Measurements from ENCODE around the gene ANKS1B.

The ANKS1B gene

DNA sequence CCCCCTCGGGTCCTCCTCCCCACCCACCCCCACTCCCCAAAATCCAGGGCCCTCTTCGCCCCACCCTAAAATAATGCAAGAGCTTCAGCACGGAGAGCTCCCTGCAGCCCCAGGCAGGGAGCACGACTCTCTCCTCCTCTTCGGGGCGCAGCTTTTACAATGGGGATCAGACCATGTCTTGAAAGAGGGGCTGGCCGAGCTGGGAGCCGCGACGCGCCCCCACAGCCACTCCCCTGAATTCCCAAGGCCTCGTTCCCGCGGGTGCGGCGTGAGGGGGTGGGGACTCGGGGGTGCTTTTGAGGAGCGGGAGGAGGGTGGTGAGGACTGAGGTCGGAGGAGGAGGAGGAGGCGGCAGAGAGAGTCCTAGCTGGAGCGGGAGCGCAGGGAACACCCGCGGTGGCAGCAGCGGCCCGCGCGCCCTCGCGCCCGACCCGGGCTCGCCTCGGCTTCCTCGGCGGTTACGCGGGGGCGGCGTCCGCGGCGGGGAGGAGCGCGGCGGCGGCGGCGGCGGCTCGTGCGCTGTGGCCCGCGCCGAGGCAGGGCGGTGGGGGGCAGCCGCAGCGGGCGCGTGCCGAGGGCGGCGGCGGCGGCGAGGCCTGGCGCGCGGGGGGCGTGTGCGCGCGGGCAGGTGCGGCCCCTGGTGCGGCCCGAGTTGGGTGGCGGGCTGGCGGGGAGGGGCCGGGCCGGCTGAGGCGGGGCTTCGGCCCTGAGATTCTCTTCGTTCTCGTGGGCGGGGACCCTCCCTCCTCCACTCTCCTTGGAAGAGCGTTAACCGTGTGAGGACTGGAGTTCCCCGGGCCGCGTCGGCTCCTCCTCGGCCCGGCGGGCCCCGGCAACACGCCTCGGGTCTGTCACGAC lies at the start of gene ANKS1B:
Gene ANKS1B, minus strand, starts transcription at position 666 of the 858 bp plus-strand sequence. CDS start 699 bp downstream, outside the sequence.
- no peak for TF ChIP-seq GATA3 (IDR thresholded peaks at IDR 0.05; ENCODE audit: low read depth, low read length)
- TF ChIP-seq GATA2 (IDR thresholded peaks at IDR 0.05; ENCODE audit: low read depth, low read length), result no peak

DNA sequence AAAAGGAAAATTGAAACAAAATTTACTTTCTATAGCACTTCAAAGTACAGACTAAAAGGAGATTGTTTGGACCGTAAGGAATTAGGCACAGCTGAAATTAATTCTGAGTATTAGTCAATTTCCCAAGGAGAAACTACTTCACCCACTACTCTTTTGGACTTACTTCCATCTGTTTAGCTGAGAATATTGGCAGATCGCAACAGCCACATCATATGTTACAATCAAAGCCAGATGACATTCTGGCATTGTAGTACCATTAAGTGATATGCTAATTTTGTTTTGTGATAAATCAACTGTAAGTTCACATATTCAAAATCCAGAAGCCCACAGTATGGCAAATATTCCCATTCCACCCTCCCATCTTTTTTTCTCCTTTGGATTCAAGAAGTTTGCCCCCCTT lies 47.1 kb upstream of the ANKS1B start:
- TF ChIP-seq GATA3 (IDR thresholded peaks at IDR 0.05; ENCODE audit: low read depth, low read length), result no peak
- TF ChIP-seq GATA2 (IDR thresholded peaks at IDR 0.05; ENCODE audit: low read depth, low read length), result no peak

DNA sequence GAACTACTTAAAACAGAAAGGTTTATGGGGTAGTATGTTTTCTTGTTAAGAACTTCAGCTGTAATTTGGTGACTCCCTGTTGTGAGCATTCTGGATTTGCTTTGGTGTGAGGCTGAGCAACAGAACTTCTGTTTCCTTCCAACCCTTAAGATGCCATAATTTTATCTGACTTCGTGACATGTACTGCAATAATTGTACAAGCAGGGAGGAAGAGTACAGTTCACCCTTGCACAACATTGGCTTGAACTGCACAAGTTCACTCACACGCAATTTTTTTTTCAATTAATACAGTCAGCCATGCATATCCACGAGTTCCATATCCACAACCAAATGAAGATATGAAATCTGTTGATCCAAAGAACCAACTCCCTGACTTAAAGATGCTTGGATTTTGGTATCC lies 42.9 kb upstream of the ANKS1B start:
- TF ChIP-seq GATA2 (IDR thresholded peaks at IDR 0.05; ENCODE audit: low read depth, low read length) (no peak), GATA3 (IDR thresholded peaks at IDR 0.05; ENCODE audit: low read depth, low read length) (no peak)

DNA sequence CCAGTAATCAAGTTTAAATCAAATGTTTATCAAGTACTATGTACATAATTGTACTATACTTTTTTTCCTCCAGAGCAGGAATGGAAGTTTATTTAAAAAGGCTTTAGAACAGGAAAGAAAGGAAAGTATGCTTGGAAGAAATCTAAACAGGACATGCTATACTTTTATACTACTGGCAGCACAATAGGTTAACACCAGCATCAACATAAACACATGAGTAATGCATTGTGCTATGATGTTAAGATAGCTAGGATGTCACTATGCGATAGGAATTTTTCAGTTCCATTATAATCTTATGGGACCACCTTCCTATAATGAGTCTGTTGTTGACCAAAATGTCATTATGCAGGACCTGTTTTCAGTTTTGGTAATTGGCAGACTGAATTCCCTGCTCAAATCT lies 41.5 kb upstream of the ANKS1B start:
- TF ChIP-seq GATA3 (IDR thresholded peaks at IDR 0.05; ENCODE audit: low read depth, low read length) (no peak), GATA2 (IDR thresholded peaks at IDR 0.05; ENCODE audit: low read depth, low read length) (no peak)

DNA sequence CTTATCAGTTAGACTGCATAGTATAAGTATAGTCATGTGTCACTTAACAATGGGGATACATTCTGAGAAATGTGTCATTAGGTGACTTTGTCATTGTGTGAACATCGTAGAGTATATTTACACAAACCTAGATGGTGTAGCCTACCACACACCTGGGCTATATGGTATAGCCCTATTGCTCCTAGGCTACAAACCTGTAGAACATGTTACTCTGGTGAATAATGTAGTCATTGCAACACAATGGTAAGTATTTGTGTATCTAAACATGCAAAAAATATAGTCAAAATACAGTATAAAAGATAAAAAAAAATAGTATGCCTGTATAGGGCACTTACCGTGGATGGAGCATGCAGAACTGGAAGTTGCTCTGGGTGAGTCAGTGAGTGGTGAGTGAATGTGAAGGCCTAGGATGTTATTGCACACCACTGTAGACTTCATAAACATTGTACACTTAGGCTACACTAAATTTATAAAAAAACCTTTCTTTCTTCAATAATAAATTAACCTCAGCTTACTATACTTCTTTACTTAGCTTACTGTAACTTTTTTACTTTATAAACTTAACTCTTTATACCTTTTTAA lies 40.3 kb upstream of the ANKS1B start:
- TF ChIP-seq GATA2 (IDR thresholded peaks at IDR 0.05; ENCODE audit: low read depth, low read length) (no peak), GATA3 (IDR thresholded peaks at IDR 0.05; ENCODE audit: low read depth, low read length) (no peak)

DNA sequence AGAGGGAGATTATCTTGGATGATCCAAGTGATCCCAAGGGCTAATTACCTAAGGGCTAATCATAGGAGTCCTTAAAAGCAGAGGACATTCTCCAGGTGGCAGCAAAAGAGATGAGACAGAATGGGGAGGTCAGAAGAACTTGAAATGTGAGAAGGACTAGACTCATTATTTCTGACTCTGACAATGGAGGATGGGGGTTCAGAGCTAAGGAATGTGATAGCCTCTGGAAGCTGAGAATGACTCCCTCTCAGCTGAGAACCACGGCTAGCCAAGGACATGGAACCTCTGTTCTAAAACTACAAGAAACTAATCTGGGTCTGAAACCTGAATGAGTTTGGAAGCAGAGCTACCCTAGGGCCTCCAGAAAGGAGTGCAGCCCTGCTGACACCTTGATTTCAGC lies 35.6 kb upstream of the ANKS1B start:
- TF ChIP-seq GATA2 (IDR thresholded peaks at IDR 0.05; ENCODE audit: low read depth, low read length) (no peak), GATA3 (IDR thresholded peaks at IDR 0.05; ENCODE audit: low read depth, low read length) (no peak)

DNA sequence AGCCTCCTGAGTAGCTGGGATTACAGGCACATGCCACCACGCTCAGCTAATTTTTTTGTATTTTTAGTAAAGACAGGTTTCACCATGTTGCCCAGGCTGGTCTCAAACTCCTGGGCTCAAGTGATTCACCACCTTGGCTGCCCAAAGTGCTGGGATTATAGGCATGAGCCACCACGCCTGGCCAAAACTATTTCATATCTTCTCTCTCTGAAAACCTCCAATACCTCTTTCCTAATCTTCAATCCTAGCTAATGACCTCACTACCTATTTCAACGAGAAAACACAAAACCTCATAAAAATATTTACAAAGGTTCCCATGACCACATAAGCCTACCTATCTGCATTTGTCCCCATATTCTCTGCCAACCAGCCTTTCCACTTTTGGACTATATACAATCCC lies 32.3 kb upstream of the ANKS1B start:
- TF ChIP-seq GATA2 (IDR thresholded peaks at IDR 0.05; ENCODE audit: low read depth, low read length), result no peak
- TF ChIP-seq GATA3 (IDR thresholded peaks at IDR 0.05; ENCODE audit: low read depth, low read length), result no peak

DNA sequence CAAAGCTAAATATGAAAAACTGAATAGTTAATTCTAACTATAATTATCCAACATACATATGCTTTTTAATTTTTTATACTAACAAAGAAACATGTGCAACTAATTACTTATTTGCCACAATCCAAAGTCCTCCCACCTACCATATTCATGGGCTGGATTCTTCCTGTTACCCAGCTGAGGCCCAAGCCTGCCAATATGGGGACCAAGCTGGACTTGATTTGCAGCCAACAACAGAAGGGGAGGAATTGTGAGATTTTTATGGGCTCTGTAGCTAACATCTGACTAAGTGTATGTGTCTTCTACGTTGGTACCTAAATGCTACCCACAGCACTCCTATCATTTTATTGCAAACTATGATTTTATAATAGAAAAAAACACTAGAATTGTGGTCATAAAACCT lies 13.1 kb upstream of the ANKS1B start:
- TF ChIP-seq GATA3 (IDR thresholded peaks at IDR 0.05; ENCODE audit: low read depth, low read length), result no peak

DNA sequence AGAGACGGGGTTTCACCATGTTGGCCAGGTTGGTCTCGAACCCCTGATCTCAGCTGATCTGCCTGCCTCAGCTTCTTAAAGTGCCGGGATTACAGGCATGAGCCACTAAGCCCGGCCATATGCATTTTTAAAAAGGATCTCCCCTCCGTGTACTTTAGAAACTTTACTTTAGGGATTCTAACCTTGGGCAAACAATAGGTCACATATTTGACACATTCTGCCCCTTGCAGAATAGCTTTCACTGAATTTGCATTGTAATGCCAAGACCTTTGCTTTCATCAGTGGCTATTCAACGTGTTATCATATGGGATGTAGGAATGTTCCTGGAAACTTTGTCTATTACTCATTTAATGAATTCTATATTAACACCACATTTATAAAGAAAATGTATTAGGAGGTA lies 11.4 kb upstream of the ANKS1B start:
- no peak for TF ChIP-seq GATA2 (IDR thresholded peaks at IDR 0.05; ENCODE audit: low read depth, low read length)
- TF ChIP-seq GATA3 (IDR thresholded peaks at IDR 0.05; ENCODE audit: low read depth, low read length), result no peak

DNA sequence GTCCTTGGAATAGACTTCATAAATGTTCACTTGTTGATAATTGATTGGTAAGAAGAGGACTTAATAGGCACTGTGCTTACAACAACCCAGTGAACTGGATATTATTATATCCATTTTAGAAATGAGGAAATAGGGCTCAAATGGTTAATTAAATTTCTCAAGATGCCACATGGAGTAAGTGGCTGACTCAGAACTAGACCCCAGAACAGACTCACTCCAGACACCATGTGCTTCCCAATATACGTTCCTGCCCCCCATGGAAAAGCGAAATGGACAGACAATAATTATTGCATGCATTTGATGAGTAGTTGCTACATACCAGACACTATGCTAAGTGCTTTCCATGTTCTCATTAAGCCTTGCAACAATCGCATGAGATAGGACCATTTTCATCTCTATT lies 895 bp upstream of the ANKS1B start:
- TF ChIP-seq GATA3 (IDR thresholded peaks at IDR 0.05; ENCODE audit: low read depth, low read length) (no peak), GATA2 (IDR thresholded peaks at IDR 0.05; ENCODE audit: low read depth, low read length) (no peak)

DNA sequence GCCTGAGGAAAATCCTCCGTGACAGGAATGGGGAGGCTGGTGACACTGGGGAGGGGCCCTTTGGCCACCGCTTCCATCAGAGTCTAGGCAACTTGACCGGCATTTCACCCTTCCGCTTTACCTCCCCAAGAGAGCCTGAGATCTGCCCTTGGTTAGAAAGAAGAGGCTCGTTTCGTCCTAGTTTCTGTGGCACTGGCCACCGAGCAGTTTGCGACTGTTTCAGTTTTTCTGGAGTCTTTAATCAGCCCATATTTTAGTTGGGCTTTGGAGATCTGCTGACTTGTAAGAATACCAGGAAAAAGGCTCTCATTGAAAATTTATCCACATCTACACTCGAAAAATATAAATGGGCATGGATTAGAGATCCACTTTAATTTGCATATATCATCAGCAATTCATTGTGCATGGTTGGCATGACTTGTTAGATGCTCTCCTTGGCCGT lies 414 bp upstream of the ANKS1B start:
- TF ChIP-seq GATA2 (IDR thresholded peaks at IDR 0.05; ENCODE audit: low read depth, low read length), result no peak
- TF ChIP-seq GATA3 (IDR thresholded peaks at IDR 0.05; ENCODE audit: low read depth, low read length), result no peak

DNA sequence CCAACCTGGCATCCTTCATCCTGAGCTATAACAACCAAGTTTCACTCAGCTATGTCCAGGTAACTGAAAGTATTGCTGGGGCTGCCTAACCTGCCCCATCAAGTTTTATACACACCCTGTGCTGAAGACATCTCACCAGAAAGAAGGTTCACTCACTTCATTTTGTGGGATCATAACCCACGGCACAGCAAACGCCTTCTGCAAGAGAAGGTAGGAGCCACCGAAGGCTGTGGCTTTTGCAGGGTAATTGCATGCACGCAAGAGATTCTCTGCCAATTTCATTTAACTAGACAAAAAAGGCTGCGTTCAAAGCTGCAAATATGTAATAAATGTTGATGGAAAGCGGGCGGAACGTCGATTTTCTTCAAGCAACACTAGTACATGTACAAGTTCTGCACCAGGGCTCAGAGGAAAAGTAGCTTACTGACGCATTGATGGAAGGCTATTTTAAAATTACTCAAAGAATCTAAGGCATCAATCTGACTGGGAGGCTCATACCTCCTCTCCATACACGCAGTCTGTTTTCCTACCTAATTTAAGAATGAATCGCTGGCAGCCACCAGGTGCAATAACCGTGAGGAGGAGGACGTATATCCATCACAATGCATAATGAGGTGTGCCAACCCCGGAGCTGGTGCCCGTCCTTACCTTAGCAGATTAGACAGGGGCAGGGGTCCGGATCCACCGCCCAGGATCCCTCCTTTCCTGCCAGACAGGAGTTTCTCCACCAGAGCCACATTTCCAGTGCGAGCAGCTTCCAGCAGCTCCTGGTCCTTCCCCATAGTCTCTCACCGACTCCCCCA lies 1.1 kb downstream of the ANKS1B start:
- no peak for TF ChIP-seq GATA2 (IDR thresholded peaks at IDR 0.05; ENCODE audit: low read depth, low read length)
- TF ChIP-seq GATA3 (IDR thresholded peaks at IDR 0.05; ENCODE audit: low read depth, low read length), result no peak

DNA sequence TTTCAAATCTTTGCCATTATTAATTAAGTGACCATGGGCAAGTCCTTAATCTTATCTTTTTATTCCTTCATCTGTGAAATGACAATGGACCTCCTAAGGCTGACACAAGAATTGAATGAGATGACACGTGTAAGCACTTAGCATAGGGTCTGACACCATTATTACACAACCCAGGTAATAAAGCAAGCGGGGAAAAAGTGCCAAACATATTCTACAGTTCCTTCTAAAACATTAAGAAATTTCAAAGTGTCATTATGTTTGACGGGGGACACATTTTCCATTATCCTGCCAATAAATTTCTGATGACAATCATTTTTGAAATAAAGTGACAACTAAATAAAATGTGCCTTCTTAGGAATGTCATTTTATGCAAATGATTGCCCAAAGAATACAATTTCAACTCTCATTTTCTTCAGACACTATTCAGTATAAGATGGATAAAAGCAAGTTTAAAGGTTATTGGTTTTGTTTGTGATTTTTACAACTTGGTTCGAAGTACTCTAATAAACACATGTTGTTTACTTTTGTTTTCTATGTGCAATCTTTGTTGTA lies 3.0 kb downstream of the ANKS1B start:
- TF ChIP-seq GATA2 (IDR thresholded peaks at IDR 0.05; ENCODE audit: low read depth, low read length) (no peak), GATA3 (IDR thresholded peaks at IDR 0.05; ENCODE audit: low read depth, low read length) (no peak)

DNA sequence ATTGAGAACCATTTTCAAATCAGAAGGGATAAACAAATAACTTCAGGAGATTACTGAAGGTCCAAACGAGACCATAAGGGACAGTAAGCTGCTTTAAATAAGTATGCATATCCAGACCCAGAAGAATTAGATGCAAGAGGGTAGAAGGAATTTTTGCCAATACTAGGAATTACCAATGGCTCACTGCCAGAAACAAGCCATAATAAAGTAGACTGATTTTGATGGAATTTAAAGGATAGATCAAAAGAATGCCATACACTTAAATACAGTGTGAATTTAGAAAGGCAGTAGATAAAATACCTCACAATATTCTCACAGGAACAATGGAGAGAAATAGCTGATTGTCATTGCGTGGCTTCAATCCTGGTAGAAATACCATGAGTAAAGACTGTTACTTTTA lies 5.3 kb downstream of the ANKS1B start:
- TF ChIP-seq GATA3 (IDR thresholded peaks at IDR 0.05; ENCODE audit: low read depth, low read length) (no peak), GATA2 (IDR thresholded peaks at IDR 0.05; ENCODE audit: low read depth, low read length) (no peak)

Data from SH-SY5Y (cell line).